Cardiac fibroblast (primary cell): ENCODE data around the gene PALLD.

ENCODE experiments used
- DNase-seq, 2 donors: peaks; one replicate each; pipeline versions ENCODE4 v3.0.0 to v3.0.0-alpha.2; 2010; ENCODE audit warnings: low read depth in 2 of 2
- H3K4me3 ChIP-seq, 2 donors: replicated peaks in 1 of 2; 1 replicate in 1 of 2; 2 replicates in 1 of 2; pipeline ENCODE4 v1.5.1; 2011; ENCODE audit warnings: low read depth in 2 of 2, low read length in 2 of 2, mild to moderate bottlenecking in 2 of 2, moderate library complexity in 1 of 2
- CTCF ChIP-seq: IDR thresholded peaks from one replicate; pipeline ENCODE4 v1.5.1; 2011; ENCODE audit warnings: low read depth, mild to moderate bottlenecking, low read length, inconsistent platforms

Gene PALLD

DNA sequence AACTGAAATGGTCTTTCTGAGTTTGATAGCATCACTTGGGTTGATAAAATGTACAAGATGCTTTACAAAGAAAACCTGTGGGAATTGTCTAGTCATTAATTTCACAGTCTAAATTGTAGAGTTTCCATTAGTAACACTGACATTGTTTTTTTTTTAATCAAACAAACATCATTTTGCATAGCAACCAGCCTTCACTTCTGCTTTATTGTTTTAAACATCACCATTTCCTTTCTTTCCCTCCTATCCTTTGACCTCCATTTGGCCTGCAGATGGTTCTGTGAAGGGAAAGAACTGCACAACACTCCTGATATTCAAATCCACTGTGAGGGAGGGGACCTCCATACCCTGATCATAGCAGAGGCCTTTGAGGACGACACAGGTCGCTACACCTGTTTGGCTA lies 171.1 kb downstream of the PALLD start:
- no peak overlapping the region for H3K4me3 ChIP-seq
- DNase-seq = peak in 1 of 2 donors; percentile 15
- TF ChIP-seq CTCF = no peak

DNA sequence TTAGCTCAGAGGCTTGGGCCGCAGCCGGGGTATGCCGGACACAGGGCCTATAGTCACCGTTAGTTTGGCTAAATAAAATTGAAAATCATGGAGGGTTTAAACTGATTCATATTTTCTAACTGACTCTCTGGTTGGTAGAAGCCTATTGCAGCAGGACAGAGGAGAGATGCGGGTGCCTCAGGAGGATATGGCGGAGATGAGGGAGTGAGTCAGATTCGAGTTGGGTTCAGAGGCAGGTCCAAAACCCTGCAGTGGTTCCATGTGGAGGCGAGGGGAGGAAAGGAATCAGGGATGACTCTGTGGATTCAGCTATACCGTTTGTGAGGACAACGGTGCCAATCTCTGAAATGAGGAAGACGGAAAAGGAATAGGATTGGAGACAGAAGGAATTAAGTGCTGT lies 176.6 kb downstream of the PALLD start:
- TF ChIP-seq CTCF = no peak
- no peak for DNase-seq
- H3K4me3 ChIP-seq = no peak overlapping the region

DNA sequence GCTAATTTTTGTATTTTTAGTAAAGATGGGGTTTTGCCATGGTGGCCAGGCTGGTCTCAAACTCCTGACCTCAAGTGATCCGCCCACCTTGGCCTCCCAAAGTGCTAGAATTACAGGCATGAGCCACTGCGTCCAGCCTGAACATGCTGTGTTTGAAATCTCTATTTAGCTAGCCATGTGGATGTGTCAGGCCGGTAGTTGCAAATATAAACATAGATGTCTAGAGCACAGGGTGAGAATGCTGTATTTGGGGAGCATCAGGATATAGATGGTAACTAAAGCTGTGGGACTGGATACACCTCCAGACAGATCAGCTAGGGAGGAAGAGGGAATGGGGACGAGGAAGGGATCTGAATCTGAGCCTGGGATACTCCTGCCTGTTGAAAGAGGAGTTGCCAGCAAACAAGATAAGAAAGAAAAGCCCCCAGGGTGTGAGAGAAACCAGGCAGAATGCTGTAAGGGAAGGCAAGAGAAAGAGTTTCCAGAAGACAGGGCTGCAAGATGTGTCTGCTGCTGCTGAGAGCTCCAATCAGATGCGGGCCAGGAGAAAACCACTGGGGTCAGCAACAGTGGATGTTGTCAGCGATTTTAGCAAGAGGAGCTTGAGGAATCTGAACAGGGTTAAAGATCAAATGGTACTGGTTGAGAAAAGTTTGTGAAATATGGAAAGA lies 177.4 kb downstream of the PALLD start:
- peak in 1 of 2 donors; percentile 76 for DNase-seq
- no peak overlapping the region for H3K4me3 ChIP-seq
- no peak for TF ChIP-seq CTCF

DNA sequence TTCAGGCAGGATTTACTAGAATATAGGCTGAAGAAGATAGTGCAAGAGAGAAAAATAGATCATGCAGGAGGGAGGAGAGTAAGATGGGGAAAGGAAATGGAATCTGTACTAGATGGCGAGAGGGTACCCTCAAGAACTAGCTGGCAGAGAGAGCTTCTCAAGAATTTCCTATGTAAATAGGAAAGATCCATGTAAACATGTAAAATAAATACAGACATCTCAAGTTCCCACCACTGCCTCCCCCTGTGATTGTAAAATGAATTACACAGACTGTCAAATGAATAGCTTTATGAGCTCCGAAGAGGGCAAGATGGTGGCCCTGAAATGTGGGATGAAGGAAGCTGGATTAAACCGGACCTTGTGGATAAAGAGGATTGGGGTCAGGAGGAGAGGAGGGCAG lies 178.0 kb downstream of the PALLD start:
- H3K4me3 ChIP-seq = no peak overlapping the region
- DNase-seq = no peak
- TF ChIP-seq CTCF = no peak

DNA sequence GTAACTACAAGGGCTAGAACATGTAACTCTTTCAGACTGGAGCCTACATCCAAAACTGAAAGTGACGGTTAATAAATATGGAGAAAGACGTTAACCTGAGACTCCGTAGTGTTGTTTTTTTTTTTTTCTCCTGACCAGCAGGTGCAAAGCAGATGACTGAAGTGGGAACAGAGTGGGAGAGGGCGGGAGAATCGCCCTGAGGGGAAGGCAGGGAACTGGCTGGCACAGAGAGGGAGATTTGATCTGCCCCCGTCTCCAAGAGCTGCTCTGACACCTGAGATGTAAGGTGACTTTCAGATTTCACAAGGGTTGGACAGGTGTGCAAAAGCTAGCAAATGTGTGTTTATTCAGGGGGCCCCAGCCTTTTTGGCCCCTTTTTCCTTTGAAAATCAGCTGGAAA lies 180.2 kb downstream of the PALLD start:
- H3K4me3 ChIP-seq = no peak overlapping the region
- DNase-seq = no peak
- no peak for TF ChIP-seq CTCF

DNA sequence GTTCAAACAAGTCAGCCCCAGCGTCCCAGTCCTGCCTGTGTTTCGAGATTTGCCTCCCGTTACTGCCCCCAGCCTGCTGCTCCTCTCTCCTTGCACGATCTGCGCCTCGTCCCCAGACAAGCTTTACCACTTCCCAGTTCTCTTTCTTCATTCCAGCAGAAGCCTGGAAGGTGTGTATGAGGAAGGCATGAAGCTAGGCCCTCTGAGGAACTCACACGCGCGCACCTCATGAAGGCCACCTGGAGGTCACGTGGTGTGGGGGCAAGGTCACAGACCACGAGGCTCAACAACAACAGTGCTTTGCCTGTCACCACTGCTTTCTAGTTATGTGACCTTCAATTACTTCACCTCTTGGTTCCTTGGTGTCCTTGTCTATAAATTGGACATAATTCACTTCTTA lies 181.0 kb downstream of the PALLD start:
- no peak for TF ChIP-seq CTCF
- H3K4me3 ChIP-seq = no peak overlapping the region
- no peak for DNase-seq
